HG03039 (cell line): ENCODE results near the gene PEX14.
"Not testable (repeated sequence)": the region's sequence is repeated elsewhere in the genome, so short reads cannot be mapped to it uniquely, and the experiment has no call there.

ENCODE experiments used
- ATAC-seq: cut with Tn5 transposase; IDR thresholded peaks from one replicate; pipeline ENCODE4 v1.9.1; 2021; ENCODE audit warnings: mild to moderate bottlenecking, moderate library complexity; ENCODE audit not compliant: unreplicated experiment

The PEX14 gene

DNA sequence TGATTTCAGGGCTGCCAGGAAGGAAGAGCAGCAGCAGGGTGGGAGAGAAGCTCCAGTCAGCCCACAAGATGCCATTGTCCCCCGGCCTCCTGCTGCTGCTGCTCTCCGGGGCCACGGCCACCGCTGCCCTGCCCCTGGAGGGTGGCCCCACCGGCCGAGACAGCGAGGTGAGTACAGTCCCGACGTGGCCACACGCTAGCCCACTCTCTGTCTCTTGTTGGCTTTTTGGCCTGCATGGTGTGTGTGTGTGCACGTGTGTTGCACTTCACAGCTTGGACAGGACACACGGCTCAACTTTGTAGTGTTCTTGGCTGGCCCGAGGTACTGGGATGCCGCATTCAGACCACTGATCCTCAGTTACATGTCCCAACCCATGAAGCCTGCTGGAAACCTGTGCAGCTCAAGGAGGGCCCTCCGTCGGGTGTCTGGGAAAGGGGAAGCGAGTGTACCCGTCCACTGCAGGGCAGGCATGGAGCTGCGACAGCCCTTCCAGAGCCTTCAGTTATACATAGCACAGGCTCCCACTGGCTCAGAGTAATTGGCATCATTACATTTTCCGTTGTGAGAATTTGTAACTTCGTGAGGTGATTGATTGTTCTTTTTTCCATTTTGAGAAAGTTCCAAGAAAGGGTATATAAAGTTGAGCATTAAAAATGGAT is 24.5 kb upstream of the PEX14 start:
- no peak for ATAC-seq

- no peak for ATAC-seq
These were observed 23.9 kb upstream of the PEX14 start for GRCh38 chr1:10450836-10451235.

DNA sequence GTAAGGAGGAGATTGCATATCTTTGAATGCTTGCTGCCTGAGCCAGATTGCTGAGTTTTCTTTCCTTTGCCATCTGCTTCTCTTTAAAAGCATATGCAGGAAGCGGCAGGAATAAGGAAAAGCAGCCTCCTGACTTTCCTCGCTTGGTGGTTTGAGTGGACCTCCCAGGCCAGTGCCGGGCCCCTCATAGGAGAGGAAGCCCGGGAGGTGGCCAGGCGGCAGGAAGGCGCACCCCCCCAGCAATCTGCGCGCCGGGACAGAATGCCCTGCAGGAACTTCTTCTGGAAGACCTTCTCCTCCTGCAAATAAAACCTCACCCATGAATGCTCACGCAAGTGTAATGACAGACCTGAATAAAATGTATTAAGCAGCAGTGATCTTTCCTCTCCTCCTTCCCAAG is 23.5 kb upstream of the PEX14 start:
- no peak for ATAC-seq

- ATAC-seq = no peak
These were observed 18.7 kb upstream of the PEX14 start for GRCh38 chr1:10456048-10456447.

DNA sequence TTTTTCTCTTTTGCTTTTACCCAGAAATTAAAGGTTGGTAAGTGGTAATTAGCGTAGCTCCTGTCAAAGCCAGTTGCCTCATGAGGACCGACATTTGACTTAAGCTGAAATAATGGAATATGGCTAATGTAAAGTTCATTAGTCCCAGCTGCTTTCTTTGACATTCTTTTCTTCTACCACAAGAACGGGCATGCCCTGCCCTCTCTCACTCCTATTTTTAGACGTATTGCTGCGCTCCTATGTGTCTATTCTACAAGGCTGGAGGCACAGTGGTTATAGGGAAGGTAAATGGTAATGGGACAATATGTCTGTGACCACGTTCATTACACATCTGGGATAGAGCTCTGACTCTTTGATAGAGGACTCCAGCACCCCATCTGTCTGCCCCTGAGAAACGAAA is 18.1 kb upstream of the PEX14 start:
- no peak for ATAC-seq

- ATAC-seq = not testable (repeated sequence)
These were observed 17.3 kb upstream of the PEX14 start for GRCh38 chr1:10457462-10457861.

DNA sequence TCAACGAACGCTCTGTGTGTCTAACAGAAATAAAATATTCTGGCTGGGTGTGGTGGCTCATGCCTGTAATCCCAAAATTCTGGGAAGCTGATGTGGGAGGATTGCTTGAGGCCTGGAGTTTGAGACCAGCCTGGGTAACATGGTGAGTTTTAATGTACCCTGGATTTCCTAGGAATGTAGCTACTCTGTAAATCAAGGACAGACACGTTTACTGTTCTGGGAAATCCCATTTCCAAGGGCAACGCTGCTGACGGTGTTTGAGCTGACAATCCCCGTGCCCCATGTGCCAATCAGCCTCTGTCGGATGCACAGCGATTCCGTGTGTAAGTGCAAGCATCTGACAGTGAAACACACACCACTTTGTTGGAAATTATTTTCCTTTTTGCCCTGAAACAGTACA is 16.9 kb upstream of the PEX14 start:
- ATAC-seq = no peak

GRCh38 chr1:10459184-10459583 is 15.6 kb upstream of the PEX14 start:
- no peak for ATAC-seq

DNA sequence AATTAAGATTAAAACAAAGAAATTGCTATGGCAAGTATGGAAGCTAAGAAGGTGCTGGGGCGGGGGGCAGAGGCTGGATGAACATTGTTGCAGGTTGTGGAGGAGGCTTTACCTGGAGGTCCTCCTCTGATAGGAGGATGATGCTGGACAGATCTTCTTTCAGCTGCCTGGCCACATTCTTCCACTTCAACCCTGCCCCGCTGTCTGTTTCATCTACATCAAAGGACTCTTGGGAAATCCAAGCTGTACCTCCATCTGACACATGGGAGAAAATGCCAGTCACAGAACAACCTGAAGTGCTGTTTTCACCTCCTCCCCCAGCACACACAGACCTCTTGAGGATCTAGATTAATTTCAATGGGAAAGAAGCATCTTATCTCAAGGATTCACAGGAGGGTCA is 7.7 kb upstream of the PEX14 start:
- no peak for ATAC-seq

DNA sequence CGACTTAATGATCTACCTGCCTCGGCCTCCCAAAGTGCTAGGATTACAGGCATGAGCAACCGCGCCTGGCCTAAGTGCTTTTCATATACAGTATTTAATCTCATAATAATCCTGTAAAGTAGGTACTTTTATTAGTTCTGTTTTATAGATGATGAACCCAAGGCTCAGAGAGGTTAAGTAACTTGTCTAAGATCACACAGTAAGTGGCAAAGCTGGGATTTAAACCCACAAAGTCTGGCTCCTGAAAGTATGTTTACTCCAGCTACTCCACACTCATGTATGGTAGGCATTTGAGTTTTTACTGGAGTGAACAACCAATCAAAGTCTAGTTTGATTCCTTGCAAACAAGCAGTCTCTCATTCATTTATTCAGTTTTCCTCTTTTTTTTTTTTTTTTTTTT is 4.7 kb upstream of the PEX14 start:
- no peak for ATAC-seq

DNA sequence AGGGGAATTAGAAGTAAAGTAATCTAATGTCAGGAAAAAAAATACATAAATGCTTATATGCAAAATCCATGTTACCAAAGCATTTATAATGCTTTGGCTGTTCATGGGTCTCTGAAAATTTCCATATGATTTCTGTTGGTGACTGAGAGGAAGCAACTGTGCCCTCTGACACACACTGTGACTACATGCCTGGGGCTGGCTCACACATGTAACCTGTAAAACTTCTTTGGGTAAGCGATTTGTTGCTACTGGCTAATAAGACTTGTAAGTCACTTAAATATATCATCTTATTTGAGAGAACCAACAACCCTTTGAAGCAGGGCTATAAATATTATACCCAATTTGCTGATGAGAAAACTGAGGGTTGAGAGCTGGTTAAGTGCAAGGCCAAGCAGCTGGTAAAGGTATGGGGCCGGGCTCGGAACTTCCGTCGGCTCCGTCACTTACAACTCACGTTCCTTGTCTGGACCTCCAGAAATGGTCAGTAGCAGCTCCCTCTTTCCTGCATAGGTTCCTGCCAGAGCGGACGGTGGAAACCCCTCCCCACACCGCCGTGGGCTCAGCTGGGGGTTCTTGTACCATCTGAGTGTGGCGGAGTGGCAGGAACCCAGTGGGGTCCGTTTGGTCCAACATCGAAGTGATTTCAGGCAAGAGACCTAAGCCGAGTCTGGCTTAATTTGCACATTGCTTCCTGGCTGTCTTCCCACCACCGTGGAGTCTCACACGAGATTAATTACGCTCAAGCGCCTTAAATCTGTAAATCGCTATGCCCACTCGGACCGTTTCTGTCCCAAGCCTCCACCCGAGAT is 3.1 kb upstream of the PEX14 start:
- ATAC-seq = no peak

DNA sequence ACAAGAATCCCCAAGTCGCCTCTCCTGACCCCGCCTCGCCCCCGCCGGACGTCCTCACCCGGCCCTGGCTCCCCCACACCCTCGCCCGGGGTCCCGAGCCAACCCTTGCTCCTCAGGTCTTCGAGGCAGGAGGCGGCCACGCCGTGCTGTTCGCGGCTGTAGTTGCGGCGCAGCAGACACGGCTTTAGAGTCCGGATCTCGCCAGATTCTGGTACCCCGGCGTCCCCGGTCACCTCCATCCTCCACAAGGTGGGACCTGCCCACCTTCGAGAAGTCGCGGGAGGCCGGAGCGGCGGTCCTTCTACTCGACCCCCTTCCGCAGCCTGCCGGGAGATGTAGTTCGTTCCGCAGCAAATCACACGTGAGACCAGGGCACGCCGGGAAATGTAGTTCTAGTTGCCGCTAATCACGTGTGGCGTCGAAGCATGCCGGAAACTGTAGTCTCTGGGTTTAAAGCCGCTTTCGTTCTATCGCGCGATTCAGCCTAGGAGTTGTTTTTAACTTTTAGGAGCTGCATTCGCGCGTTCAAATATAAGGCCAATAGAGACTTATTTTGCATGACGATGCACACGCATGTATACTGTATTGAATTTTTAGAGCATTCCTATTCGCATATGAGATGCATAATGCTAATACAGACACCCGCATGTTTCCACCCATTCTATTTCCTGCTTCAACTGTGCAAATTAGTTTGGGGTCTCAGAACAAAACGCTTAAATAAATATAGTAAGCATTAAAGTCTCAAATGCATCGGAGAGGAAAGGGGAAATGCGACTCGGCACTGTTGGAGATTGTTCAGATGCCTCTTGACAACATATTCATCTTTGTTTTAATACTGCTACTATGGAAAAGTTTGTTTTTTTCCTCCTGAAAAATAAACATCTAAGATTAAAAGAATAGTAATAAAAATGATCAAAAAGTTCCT is 2.3 kb upstream of the PEX14 start, which contains the start of gene DFFA:
Gene DFFA, minus strand, starts transcription at position 310 of the 925 bp plus-strand sequence. Its CDS starts 71 bp downstream, at position 239.
- ATAC-seq = peak; percentile 64

GRCh38 chr1:10473145-10473765 is 1.5 kb upstream of the PEX14 start:
- ATAC-seq = no peak

GRCh38 chr1:10474309-10474612 is 489 bp upstream of the PEX14 start:
- ATAC-seq = not testable (repeated sequence)

GRCh38 chr1:10475510-10475909 is 760 bp downstream of the PEX14 start:
- no peak for ATAC-seq

GRCh38 chr1:10479296-10479695 is 4.5 kb downstream of the PEX14 start:
- no peak for ATAC-seq

DNA sequence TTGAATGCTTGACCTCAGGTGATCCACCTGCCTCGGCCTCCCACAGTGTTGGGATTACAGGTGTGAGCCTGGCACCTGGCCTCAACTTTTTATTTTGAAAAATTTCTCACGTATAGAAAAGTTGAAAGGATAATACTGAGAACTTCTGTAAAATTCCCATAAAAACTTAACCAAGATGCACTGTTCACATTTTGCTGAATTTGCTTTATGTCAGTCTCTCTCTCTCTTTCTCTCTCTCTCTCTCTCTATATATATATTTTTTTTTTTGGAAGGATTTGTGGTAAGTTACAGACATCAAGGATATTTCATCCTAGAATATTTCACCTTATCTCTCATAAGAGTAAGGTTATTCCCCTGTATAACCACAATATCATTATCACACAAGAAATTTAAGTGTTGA is 5.9 kb downstream of the PEX14 start:
- ATAC-seq = no peak

GRCh38 chr1:10484521-10484920 is 9.8 kb downstream of the PEX14 start:
- ATAC-seq = no peak

- no peak for ATAC-seq
These were observed 14.7 kb downstream of the PEX14 start for GRCh38 chr1:10489291-10490055.

- ATAC-seq = no peak
These were observed 15.7 kb downstream of the PEX14 start for GRCh38 chr1:10490286-10490970.
